Fibroblast of lung (primary cell): ENCODE data around the gene SLC25A30. TPM values are rescaled to one million over a fixed set of nuclear protein-coding genes. Genes with fewer than 3 reads are reported as not detected.

ENCODE experiments used
- DNase-seq, 2 donors: peaks; one replicate each; pipeline versions ENCODE4 v3.0.0 to v3.0.0-alpha.2; 2010; ENCODE audit warnings: low read depth in 2 of 2
- H2AFZ ChIP-seq: 2 replicates; pipeline ENCODE4 v1.5.1; 2012; ENCODE audit warnings: low read length, control low read depth, inconsistent platforms
- H3K27ac ChIP-seq: 2 replicates; pipeline ENCODE4 v1.5.1; 2011; ENCODE audit warnings: low read length, control low read depth; ENCODE audit not compliant: insufficient read depth
- H3K27me3 ChIP-seq: 2 replicates; pipeline ENCODE4 v1.5.1; 2011; ENCODE audit warnings: mild to moderate bottlenecking, low read length; ENCODE audit not compliant: control insufficient read depth, insufficient read depth
- H3K36me3 ChIP-seq: 2 replicates; pipeline ENCODE4 v1.5.1; 2011; ENCODE audit warnings: low read length; ENCODE audit not compliant: control insufficient read depth, insufficient read depth
- H3K4me1 ChIP-seq: 2 replicates; pipeline ENCODE4 v1.5.1; 2011; ENCODE audit warnings: low read length; ENCODE audit not compliant: control insufficient read depth, insufficient read depth; ENCODE audit errors: extremely low read depth
- H3K4me2 ChIP-seq: 2 replicates; pipeline ENCODE4 v1.5.1; 2011; ENCODE audit warnings: low read length, control low read depth; ENCODE audit not compliant: insufficient read depth; ENCODE audit errors: extremely low read depth
- H3K4me3 ChIP-seq, 4 experiments: fragments of 200-600 bp in 1 of 4; sonication (generic) in 1 of 4; replicated peaks in 1 of 4; 2 replicates each; pipeline ENCODE4 v1.5.1; 2011 to 2016; ENCODE audit warnings: low read length in 4 of 4, low read depth in 3 of 4, mild to moderate bottlenecking in 3 of 4, control low read depth in 2 of 4, inconsistent platforms in 1 of 4, mixed read lengths in 1 of 4; ENCODE audit not compliant: insufficient read depth in 1 of 4; ENCODE audit errors: control extremely low read depth in 1 of 4
- H3K79me2 ChIP-seq: 2 replicates; pipeline ENCODE4 v1.5.1; 2012; ENCODE audit warnings: mild to moderate bottlenecking, low read length, inconsistent platforms; ENCODE audit not compliant: control insufficient read depth, insufficient read depth
- H3K9ac ChIP-seq: 2 replicates; pipeline ENCODE4 v1.5.1; 2011; ENCODE audit warnings: mild to moderate bottlenecking, low read length, control low read depth; ENCODE audit not compliant: insufficient read depth
- H3K9me3 ChIP-seq: 2 replicates; pipeline ENCODE4 v1.5.1; 2012; ENCODE audit warnings: low read depth, low read length; ENCODE audit not compliant: control insufficient read depth, insufficient read depth
- H4K20me1 ChIP-seq: 2 replicates; pipeline ENCODE4 v1.5.1; 2011; ENCODE audit warnings: low read length; ENCODE audit not compliant: control insufficient read depth, insufficient read depth; ENCODE audit errors: extremely low read depth
- CTCF ChIP-seq, 2 donors: IDR thresholded peaks in 1 of 2; conservative IDR thresholded peaks in 1 of 2; 1 replicate in 1 of 2; 2 replicates in 1 of 2; pipeline ENCODE4 v1.5.1; 2011 to 2012; ENCODE audit warnings: low read length in 2 of 2, control low read depth in 1 of 2, inconsistent platforms in 1 of 2, low read depth in 1 of 2, mild to moderate bottlenecking in 1 of 2
- EZH2 ChIP-seq: IDR thresholded peaks from 2 replicates; pipeline ENCODE4 v1.5.1; 2012; ENCODE audit warnings: low read length, control low read depth, mild to moderate bottlenecking; ENCODE audit errors: missing control alignments
- polyA plus RNA-seq, 2 donors: library from polyadenylated mRNA; depleted of rRNA in 1 of 2; stranded (reverse) in 1 of 2; unstranded in 1 of 2; fragments of >200 nt; gene quantifications; 2 replicates each; pipeline ENCODE4 v1.2.1, GENCODE V29; 2011 to 2012; ENCODE audit warnings: missing spikeins in 1 of 2
- total RNA-seq: library from RNA; depleted of rRNA; stranded (reverse); fragments of >200 nt; gene quantifications from 2 replicates; pipeline ENCODE4 v1.2.1, GENCODE V29; 2014

The SLC25A30 gene
- total and polyA plus RNA-seq, 2 donors (not counting 1 experiment from before 2014, with no cell fraction given): 14.5 to 27.6 TPM

GRCh38 chr13:45451282-45451681, 33.1 kb upstream of the SLC25A30 start:
- no peaks in the 10 kb centered on the region for H3K36me3 ChIP-seq
- TF ChIP-seq EZH2 (no peak), CTCF (conservative IDR thresholded peaks at IDR 0.05 in 1 of 2, IDR thresholded peaks at IDR 0.05 in 1 of 2; ENCODE audit: low read depth in 1 of 2, low read length in 2 of 2) (no peak)
- H3K4me2 ChIP-seq: no peak overlapping the region
- H3K27ac ChIP-seq: no peak overlapping the region
- H3K79me2 ChIP-seq: no peaks in the 10 kb centered on the region
- DNase-seq: no peak
- no peak overlapping the region for H2AFZ ChIP-seq
- no peak overlapping the region for H3K4me3 ChIP-seq
- H3K4me1 ChIP-seq: no peaks in the 10 kb centered on the region
- no peaks in the 10 kb centered on the region for H4K20me1 ChIP-seq
- H3K27me3 ChIP-seq: peaks cover 4% of the 10 kb centered on the region
- H3K9me3 ChIP-seq: no peaks in the 10 kb centered on the region
- H3K9ac ChIP-seq: no peak overlapping the region

- Histone ChIP-seq H3K36me3 (no peaks in the 10 kb centered on the region), H2AFZ (no peak overlapping the region), H3K79me2 (no peaks in the 10 kb centered on the region), H4K20me1 (no peaks in the 10 kb centered on the region), H3K4me1 (no peaks in the 10 kb centered on the region), H3K4me3 (no peak overlapping the region), H3K27me3 (peaks cover 8% of the 10 kb centered on the region), H3K9ac (no peak overlapping the region), H3K27ac (no peak overlapping the region), H3K4me2 (no peak overlapping the region), H3K9me3 (no peaks in the 10 kb centered on the region)
- TF ChIP-seq CTCF (conservative IDR thresholded peaks at IDR 0.05 in 1 of 2, IDR thresholded peaks at IDR 0.05 in 1 of 2; ENCODE audit: low read depth in 1 of 2, low read length in 2 of 2) (no peak), EZH2 (no peak)
- no peak for DNase-seq
Observed at GRCh38 chr13:45448965-45449559, 30.9 kb upstream of the SLC25A30 start.

GRCh38 chr13:45447050-45447661, 29.0 kb upstream of the SLC25A30 start:
- Histone ChIP-seq H3K9me3 (no peaks in the 10 kb centered on the region), H3K27ac (no peak overlapping the region), H3K36me3 (no peaks in the 10 kb centered on the region), H3K27me3 (peaks cover 8% of the 10 kb centered on the region), H3K4me3 (no peak overlapping the region), H3K79me2 (no peaks in the 10 kb centered on the region), H3K4me1 (no peaks in the 10 kb centered on the region), H4K20me1 (no peaks in the 10 kb centered on the region), H3K4me2 (no peak overlapping the region), H3K9ac (no peak overlapping the region), H2AFZ (no peak overlapping the region)
- DNase-seq: no peak
- TF ChIP-seq CTCF (conservative IDR thresholded peaks at IDR 0.05 in 1 of 2, IDR thresholded peaks at IDR 0.05 in 1 of 2; ENCODE audit: low read depth in 1 of 2, low read length in 2 of 2) (no peak), EZH2 (no peak)
